Type B pancreatic cell (in vitro differentiated cells): ENCODE results near the gene GLTPD2. TPM values are rescaled to one million over a fixed set of nuclear protein-coding genes. Genes with fewer than 3 reads are reported as not detected.

Experiments used
- DNase-seq: peaks from one replicate; pipeline ENCODE4 v3.0.0; 2021; ENCODE audit warnings: mixed read lengths; ENCODE audit not compliant: unreplicated experiment; ENCODE audit errors: extremely low spot score
- H3K27ac Mint-ChIP-seq: 2 replicates; pipeline ENCODE4 v1.8.0; 2021; ENCODE audit warnings: mild to moderate bottlenecking, mixed read lengths
- H3K27me3 Mint-ChIP-seq: 2 replicates; pipeline ENCODE4 v1.8.0; 2021; ENCODE audit warnings: mixed read lengths
- H3K36me3 Mint-ChIP-seq: 2 replicates; pipeline ENCODE4 v1.8.0; 2021; ENCODE audit warnings: mixed read lengths
- H3K4me1 Mint-ChIP-seq: one replicate; pipeline ENCODE4 v1.8.0; 2021; ENCODE audit warnings: mixed read lengths; ENCODE audit not compliant: unreplicated experiment
- H3K4me3 Mint-ChIP-seq: 2 replicates; pipeline ENCODE4 v1.8.0; 2021; ENCODE audit warnings: mild to moderate bottlenecking, mixed read lengths
- H3K9me3 Mint-ChIP-seq: 2 replicates; pipeline ENCODE4 v1.8.0; 2021; ENCODE audit warnings: mixed read lengths
- total RNA-seq: library from RNA; stranded (reverse); gene quantifications from 2 replicates; pipeline ENCODE4 v1.2.1, GENCODE V29; 2021; ENCODE audit warnings: low replicate concordance
- TF ChIP-seq, protein P1 (sequence below): fragments of 200-600 bp; sonication (generic); conservative IDR thresholded peaks from 2 replicates; pipeline ENCODE4 v1.5.0; 2021; ENCODE audit warnings: antibody characterized with exemption, mild to moderate bottlenecking

Gene GLTPD2
- total RNA-seq, 1 donor from 2014 or later, result 4.7 TPM

DNA sequence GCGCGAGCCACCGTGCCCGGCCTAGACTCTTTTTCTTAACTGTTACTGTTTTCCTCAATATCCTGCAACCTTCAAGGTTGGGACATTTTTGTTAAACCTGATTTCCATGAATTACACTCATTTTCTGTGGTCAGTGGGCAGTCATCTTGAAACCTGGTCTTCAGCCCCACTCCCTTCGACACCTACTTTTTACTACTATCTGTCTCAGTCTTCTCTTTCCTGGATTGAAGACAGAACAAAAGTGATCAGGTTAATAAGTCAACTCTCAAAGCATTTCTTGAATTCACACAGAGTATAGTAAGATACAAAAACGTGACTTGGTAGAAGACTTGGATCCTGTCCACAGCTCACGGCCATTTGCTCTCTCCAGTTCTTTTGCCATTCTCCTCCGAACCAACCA lies 50.5 kb downstream of the GLTPD2 start:
- TF ChIP-seq, protein P1, sequence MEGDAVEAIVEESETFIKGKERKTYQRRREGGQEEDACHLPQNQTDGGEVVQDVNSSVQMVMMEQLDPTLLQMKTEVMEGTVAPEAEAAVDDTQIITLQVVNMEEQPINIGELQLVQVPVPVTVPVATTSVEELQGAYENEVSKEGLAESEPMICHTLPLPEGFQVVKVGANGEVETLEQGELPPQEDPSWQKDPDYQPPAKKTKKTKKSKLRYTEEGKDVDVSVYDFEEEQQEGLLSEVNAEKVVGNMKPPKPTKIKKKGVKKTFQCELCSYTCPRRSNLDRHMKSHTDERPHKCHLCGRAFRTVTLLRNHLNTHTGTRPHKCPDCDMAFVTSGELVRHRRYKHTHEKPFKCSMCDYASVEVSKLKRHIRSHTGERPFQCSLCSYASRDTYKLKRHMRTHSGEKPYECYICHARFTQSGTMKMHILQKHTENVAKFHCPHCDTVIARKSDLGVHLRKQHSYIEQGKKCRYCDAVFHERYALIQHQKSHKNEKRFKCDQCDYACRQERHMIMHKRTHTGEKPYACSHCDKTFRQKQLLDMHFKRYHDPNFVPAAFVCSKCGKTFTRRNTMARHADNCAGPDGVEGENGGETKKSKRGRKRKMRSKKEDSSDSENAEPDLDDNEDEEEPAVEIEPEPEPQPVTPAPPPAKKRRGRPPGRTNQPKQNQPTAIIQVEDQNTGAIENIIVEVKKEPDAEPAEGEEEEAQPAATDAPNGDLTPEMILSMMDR, result no peak
- H3K27ac Mint-ChIP-seq, result peak overlapping the region; percentile 37
- peaks cover 13% of the 10 kb centered on the region for H3K36me3 Mint-ChIP-seq
- H3K4me1 Mint-ChIP-seq, result peaks cover 42% of the 10 kb centered on the region
- H3K4me3 Mint-ChIP-seq, result no peak overlapping the region
- no peak for DNase-seq
- H3K27me3 Mint-ChIP-seq, result no peaks in the 10 kb centered on the region
- no peaks in the 10 kb centered on the region for H3K9me3 Mint-ChIP-seq

Other genes with a start within 250 kb of the GLTPD2 start
- 63.7 and 66.0 TPM in 2 replicates for gene MYBBP1A, start 233.6 kb upstream of the GLTPD2 start, total RNA-seq
- gene GGT6, start 228.4 kb upstream of the GLTPD2 start, total RNA-seq, result 1.0 and 1.4 TPM in 2 replicates
- 19.4 and 25.5 TPM in 2 replicates for gene SMTNL2, start 204.4 kb upstream of the GLTPD2 start, total RNA-seq
- 2.1 and 4.9 TPM in 2 replicates for gene ALOX15, start 147.3 kb upstream of the GLTPD2 start, total RNA-seq
- gene PELP1, start 84.8 kb upstream of the GLTPD2 start, total RNA-seq, result 72.7 and 92.9 TPM in 2 replicates
- gene ARRB2, start 78.3 kb upstream of the GLTPD2 start, total RNA-seq, result 22.9 and 47.4 TPM in 2 replicates
- gene MED11, start 57.5 kb upstream of the GLTPD2 start, total RNA-seq, result 17.6 and 21.8 TPM in 2 replicates
- 0.70 and 1.4 TPM in 2 replicates for gene ZMYND15, start 49.1 kb upstream of the GLTPD2 start, total RNA-seq
- gene CXCL16, start 49.0 kb upstream of the GLTPD2 start, total RNA-seq, result 15.2 and 23.0 TPM in 2 replicates
- gene TM4SF5, start 17.1 kb upstream of the GLTPD2 start, total RNA-seq, result 5.3 and 9.6 TPM in 2 replicates
- 1.2 and 1.8 TPM in 2 replicates for gene VMO1, start 2.6 kb upstream of the GLTPD2 start, total RNA-seq
- 117 and 124 TPM in 2 replicates for gene PSMB6, start 7.2 kb downstream of the GLTPD2 start, total RNA-seq
- 58.7 and 69.3 TPM in 2 replicates for gene PLD2, start 18.2 kb downstream of the GLTPD2 start, total RNA-seq
- 111 and 204 TPM in 2 replicates for gene MINK1, start 44.4 kb downstream of the GLTPD2 start, total RNA-seq
- gene C17orf107, start 110.6 kb downstream of the GLTPD2 start, total RNA-seq, result 4.4 and 9.3 TPM in 2 replicates
- gene CHRNE, start 114.1 kb downstream of the GLTPD2 start, total RNA-seq, result 0.27 and 0.52 TPM in 2 replicates
- gene GP1BA, start 143.3 kb downstream of the GLTPD2 start, total RNA-seq, result not detected in 2 replicates
- gene SLC25A11, start 151.1 kb downstream of the GLTPD2 start, total RNA-seq, result 60.2 and 63.6 TPM in 2 replicates
- 98.8 and 132 TPM in 2 replicates for gene RNF167, start 151.3 kb downstream of the GLTPD2 start, total RNA-seq
- 404 and 455 TPM in 2 replicates for gene PFN1, start 159.6 kb downstream of the GLTPD2 start, total RNA-seq
- gene ENO3, start 162.2 kb downstream of the GLTPD2 start, total RNA-seq, result 4.8 and 24.0 TPM in 2 replicates
- gene SPAG7, start 178.9 kb downstream of the GLTPD2 start, total RNA-seq, result 60.5 and 73.1 TPM in 2 replicates
- 26.3 and 35.6 TPM in 2 replicates for gene CAMTA2, start 198.7 kb downstream of the GLTPD2 start, total RNA-seq
- 0.72 and 0.86 TPM in 2 replicates for gene INCA1, start 208.6 kb downstream of the GLTPD2 start, total RNA-seq
- 102 and 130 TPM in 2 replicates for gene KIF1C, start 209.0 kb downstream of the GLTPD2 start, total RNA-seq
- gene SLC52A1, start 246.5 kb downstream of the GLTPD2 start, total RNA-seq, result 0.19 and 1.5 TPM in 2 replicates